LNCaP clone FGC (cell line): ENCODE results near the gene KHSRP.

Experiments used
- DNase-seq: peaks from one replicate; pipeline ENCODE4 v3.0.0-alpha.2; 2011; ENCODE audit warnings: low read depth
- H3K4me3 ChIP-seq: 2 replicates; pipeline ENCODE4 v1.5.1; 2011; ENCODE audit warnings: mild to moderate bottlenecking, low read depth, low read length, control low read depth
- TF ChIP-seq, protein P1 (sequence below): IDR thresholded peaks from 2 replicates; pipeline ENCODE4 v1.5.1; 2012; ENCODE audit warnings: mild to moderate bottlenecking; ENCODE audit not compliant: control insufficient read depth, insufficient read depth; ENCODE audit errors: extremely low read depth

Gene KHSRP

DNA sequence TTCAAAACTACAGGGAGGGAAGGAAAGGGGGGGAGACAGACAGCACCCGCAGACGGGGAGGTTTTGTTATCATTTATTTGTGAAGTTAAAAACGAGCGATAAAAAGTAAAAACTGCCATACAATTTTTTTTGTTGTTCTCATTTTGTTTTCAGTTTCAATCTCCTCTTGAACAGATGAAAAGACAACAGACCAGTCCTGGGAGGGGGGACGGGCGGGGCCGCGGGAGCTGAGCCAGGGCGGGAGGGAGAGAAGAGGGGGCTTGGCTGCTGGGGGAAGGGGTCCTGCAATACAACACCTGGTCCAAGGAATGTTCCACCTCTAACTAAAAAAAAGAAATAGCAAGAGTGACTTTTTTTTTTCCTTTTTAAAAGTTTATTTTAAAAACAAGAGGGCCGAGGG, 11.3 kb downstream of the KHSRP start:
- TF ChIP-seq, protein P1, sequence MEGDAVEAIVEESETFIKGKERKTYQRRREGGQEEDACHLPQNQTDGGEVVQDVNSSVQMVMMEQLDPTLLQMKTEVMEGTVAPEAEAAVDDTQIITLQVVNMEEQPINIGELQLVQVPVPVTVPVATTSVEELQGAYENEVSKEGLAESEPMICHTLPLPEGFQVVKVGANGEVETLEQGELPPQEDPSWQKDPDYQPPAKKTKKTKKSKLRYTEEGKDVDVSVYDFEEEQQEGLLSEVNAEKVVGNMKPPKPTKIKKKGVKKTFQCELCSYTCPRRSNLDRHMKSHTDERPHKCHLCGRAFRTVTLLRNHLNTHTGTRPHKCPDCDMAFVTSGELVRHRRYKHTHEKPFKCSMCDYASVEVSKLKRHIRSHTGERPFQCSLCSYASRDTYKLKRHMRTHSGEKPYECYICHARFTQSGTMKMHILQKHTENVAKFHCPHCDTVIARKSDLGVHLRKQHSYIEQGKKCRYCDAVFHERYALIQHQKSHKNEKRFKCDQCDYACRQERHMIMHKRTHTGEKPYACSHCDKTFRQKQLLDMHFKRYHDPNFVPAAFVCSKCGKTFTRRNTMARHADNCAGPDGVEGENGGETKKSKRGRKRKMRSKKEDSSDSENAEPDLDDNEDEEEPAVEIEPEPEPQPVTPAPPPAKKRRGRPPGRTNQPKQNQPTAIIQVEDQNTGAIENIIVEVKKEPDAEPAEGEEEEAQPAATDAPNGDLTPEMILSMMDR: no peak
- DNase-seq: no peak

DNA sequence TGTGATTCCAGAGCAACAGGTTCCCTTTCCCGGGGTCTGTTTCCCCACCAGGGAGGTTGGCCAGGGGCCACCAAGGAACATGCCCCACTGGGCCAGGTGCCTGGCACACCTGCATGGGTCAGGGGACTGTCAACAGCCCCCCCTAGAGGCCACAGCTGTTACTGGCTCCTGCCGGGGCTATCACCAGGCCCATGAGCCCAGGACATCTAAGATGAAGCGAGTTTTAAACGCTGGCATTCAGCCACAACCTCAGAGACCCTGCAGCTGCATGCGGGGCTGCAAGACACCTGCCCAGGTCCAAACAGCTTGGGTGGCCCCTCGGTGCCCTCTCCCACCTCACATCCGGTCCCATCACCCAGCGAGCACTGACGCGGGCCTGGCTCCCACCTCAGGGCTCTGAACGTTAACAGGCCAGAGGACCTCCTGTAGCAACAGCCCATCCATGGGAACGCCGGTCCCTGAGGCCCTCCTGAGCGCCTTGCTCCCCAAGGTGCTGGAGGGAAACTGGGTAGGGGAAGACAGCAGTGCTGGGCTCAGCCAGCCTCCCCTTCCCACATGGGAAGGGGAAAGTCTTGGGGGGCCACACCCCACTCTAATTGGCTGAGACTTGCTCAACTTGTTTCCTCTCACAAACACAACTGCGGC, 12.0 kb downstream of the KHSRP start:
- no peak overlapping the region for H3K4me3 ChIP-seq
- TF ChIP-seq, protein P1: peak; percentile 42
- no peak for DNase-seq

More for the DNA sequence above, 11.3 kb downstream of the KHSRP start:
- no peak overlapping the region for H3K4me3 ChIP-seq

DNA sequence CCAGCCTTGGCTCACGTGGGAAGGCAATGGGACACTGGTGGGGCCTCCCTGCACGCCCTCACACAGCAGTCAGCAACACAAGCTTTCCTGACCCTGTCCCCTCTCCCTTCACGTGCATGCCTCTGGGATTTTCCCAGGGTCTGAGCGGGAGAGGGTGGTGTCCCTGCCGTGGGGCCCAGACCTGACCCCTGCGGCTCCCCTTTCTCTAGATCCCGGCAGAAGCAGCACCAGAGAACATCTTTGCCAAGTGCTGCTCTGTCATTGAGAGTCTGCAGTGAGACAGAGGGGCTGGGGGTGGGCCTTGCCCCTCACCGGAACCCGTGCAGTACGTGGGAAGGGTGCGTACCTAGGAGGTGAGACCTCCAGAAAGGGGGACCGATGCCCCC, 12.6 kb downstream of the KHSRP start:
- TF ChIP-seq, protein P1: no peak
- no peak for DNase-seq
- H3K4me3 ChIP-seq: no peak overlapping the region

DNA sequence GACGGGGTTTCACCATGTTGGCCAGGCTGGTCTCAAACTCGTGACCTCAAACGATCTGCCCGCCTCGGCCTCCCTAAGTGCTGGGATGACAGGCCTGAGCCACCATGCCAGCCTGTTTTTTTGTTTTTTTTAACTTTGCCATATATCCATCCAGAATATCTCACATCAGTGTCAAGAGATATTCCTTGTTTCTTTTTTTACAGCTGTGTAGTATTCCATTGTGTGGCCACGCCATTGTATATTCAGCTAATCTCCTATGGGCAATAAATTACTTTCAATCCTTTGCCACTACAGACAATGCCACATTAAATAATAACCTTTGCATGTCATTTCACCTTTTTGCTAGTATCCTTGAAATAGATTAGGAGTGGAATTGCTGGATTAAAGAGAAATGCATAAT, 15.3 kb downstream of the KHSRP start:
- H3K4me3 ChIP-seq: no peak overlapping the region
- no peak for DNase-seq
- TF ChIP-seq, protein P1: no peak

DNA sequence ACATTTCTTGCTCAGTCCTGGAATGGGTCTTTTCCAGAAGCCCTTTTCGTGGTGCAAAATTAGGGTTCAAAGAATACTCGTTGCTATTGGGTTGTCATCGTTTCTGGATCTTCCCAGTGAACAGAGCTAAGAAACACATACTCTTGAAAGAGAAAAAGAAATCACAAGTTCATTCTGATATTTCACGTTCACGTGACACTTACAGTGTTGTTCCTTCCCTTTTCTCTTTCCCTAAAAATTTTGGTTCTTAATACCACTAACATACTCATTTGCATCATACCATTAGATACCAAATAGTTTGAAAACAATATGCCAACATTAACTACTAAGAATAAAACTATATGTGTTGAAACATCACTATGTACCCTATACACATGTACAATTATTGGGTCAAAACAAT, 18.2 kb downstream of the KHSRP start:
- TF ChIP-seq, protein P1: no peak
- no peak overlapping the region for H3K4me3 ChIP-seq
- no peak for DNase-seq

DNA sequence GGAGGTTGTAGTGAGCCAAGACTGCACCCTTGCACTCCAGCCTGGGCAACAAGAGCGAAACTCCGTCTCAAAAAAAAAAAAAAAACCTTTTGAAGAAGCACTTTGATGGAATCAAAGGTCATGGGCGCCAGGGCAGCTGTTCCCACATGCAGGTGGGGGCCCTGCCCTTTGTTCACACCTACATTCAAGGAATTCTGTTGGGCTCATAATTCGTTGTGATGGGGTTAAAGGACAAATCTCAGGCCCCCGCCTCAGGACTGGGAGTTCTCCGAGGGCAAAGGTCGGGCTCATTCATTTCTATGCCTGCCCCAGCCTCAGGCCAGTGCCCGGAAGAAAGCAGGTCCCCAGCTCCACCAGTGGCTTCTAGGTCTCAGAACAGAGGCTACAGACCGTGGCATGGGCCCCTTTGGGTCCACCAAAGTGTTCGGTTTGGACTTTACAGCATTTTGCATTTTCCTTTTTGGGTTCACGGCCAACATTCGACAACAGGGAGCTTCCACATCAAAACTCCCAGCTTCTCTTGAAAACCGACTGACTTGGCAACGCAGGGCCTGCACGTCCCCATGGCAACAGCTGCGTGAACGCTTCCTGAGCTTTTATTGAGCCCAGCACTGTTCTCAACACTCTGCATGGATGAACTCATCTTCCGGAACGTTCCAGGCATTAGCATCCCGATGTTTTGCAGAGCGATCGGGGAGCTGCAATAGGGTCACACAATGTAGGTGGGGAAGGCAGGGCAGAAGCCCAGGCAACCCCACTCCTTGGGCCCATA, 21.6 kb downstream of the KHSRP start:
- TF ChIP-seq, protein P1: no peak
- no peak overlapping the region for H3K4me3 ChIP-seq

More for the DNA sequence above, 21.6 kb downstream of the KHSRP start:
- DNase-seq: no peak
